NCI-H2227 (cell line): ENCODE data around the gene AUTS2.

ENCODE experiments used
- DNase-seq: peaks from one replicate; lab custom pipeline; 2025; ENCODE audit not compliant: unreplicated experiment; lab: John Stamatoyannopoulos, UW

AUTS2 gene

DNA sequence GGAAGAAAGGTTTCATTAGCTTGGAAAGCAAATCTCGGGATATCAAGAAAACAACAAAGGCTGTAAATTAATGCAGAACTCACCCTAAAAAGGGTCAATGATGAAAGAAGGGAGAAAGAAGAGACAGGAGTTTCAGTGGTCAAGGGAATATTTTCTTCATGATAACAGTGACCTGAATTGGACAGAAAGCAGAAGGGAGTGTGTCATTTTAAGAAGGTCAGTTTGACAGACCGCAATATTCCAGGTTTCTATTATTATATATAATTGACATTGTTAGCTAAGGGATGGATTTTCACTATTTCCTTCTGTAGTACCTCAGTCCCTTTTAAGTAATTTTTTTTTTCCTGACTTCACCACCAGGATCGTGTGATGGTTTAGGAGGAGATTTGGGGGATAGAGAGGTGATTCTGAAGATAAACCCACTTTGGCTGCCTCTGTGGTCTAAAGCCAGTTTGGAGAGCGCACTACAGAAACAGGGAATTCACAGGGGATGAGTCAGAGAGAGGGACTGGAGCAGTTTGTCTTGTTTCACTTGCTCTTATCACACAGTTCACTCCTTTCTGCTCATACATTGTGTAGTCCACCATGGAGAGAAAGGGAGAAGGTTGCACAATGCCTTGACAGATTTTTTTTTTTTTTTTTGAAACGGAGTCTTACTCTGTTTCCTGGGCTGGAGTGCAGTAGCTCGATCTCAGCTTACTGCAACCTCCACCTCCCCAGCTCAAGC, 417.9 kb downstream of the AUTS2 start:
- DNase-seq: no peak

DNA sequence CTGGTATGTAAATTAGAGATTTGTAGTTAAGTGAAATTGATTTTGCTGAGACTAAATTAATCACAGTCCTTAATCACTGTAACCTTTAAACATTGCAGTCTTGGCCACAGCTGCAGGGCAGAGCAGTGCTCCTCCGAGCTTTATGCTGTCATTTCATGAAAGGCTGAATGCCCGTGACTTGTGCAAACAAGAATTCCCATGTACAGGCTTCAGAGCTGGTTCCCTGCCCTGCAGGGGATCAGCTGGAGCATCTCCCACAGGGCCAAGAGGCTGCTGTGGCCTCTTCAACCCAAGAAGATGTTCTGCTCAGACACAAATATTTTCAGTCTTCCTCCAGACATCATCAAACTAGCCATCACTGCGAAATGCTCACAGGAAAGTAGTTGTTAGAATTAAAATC, 419.1 kb downstream of the AUTS2 start:
- no peak for DNase-seq

DNA sequence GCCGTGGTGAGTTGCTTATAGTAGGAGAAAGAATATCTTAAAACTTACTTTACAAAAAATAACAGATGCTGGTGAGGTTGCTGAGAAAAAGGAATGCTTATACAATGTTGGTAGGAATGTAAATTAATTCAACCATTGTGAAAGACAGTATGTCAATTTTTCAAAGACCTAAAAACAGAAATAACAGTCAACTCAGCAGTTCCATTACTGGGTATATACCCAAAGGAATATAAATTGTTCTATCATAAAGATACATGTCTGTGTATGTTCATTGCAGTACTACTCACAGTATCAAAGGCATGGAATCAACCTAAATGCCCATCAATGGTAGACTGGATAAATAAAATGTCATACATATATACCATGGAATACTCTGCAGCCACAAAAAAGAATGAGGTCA, 420.4 kb downstream of the AUTS2 start:
- DNase-seq: no peak

DNA sequence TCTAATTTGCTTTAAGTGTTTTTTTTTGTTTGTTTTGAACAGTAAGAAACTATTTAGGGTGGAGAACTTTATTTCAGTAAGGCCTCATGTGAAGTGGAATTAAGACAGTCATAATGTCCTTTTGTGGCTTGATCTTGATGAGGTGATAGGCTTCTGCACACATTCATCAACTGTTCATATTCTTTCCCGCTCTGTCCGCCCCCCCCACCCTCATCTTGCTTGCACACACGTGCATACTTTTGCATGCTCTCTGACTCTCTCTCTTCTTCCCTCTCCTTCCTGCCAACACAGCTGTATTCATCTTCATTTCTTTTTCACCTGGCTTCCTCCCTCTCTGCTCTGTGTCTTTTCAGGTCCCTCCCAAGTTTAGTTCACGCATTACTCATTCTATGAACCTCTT, 429.6 kb downstream of the AUTS2 start:
- DNase-seq: no peak

DNA sequence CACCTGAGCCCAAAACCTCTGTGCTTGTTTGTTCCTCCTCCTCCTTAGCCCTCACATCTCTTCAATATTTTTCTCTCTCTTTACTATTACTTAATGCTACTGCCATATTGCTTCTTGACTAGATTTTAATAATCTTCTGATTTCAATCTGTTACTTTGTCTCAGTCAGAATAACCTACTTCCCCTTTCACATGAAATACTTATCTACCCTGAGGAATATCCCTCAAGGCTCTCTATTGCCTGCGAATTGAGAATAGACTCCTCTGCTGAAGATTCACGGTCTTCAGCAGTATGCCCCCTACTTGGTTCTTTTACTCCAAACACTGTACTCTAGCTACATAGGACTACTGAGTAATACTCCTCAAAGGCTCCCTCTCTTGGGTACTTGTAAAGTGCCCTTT, 430.3 kb downstream of the AUTS2 start:
- DNase-seq: no peak

DNA sequence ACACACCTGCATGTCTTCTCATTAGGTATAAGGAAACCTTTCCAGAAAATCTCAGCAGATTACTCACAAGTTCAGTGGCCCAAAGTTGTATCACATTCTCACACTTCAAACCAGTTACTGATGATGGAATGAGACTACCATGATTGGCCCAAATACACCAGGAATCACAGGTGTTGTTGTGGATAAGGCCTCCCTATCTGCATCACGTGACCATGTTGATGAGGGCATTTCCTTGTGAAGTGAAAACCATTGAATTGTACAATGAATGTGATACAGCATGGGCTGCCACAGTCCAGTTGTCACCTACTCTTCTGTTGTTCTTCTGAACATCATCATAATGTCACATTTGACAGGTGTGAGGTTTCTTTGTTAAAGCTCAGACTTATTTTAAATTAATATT, 431.7 kb downstream of the AUTS2 start:
- DNase-seq: no peak

DNA sequence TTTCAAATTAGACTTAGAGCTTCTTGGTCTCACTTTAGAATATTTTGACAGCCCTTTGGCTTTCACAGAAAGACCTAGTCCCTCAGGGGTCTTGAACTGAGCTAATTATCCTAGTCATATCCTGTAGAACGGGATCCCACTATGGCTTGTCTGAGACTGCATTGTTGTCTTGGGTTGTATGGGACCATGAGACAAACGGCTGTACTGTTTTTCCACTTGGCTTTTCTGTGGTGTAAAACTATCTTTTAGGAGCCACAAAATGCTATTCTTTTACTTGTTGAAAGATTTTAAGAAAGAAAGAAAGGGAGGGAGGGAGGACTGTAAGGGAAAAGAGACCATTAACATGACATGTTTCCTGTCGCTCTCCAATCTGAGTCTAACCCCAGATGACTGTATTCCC, 432.5 kb downstream of the AUTS2 start:
- no peak for DNase-seq

DNA sequence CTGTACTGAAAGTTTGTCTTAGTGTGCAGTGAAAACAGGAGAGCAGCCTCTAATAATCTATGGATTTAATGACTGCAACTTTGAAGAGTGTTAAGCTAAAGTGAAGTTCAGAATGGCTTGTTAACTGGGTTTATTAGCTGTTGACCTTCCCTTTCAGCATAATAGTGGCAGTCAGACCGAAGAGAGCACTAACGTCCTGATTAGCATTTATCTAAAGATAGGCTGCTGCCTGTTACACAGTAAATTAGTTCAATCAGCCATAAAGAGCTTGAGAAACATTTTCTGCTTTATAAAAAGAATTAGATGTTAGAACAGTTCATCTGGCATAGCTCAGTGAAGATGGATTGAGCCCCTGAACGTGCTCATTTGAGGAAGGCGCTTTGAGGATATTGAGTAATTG, 433.0 kb downstream of the AUTS2 start:
- DNase-seq: peak; percentile 18

DNA sequence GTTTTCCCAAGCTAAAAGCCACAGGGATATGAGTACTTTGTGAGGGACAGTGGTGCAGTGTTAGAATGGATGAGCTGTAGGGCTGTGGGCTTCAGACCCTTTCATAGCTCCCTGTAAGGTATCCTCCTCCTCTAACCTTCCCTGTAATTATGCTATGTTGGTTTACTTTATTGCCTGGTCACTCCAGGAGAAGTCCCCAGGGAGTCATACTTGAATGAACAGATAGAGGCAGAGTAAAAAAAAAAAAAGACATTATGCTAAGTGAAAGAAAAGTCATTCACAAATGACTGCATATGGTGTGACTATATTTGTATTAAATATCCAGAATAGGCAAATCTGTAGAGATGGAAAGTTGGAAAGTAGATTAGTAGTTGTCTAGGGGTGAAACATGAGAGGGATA, 434.4 kb downstream of the AUTS2 start:
- peak; percentile 34 for DNase-seq

DNA sequence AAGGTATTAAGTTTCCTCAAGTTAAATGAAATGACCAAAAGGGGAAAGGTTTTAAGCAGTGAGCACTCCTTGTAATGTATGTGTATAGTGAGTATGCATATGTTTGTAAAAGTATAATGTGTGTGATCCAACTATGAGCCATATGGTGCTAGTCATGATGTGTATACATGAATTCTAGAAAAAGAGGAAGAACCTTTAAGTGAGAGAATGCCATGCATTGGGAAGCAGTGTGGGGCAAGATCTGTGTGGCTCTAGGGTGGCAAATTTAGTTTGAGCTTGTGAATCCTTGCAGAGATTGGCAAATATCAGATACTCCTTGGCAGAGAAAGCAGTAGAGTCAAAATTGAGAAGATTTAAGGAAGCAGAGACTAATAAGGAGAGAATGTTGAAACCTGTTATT, 435.0 kb downstream of the AUTS2 start:
- DNase-seq: no peak

DNA sequence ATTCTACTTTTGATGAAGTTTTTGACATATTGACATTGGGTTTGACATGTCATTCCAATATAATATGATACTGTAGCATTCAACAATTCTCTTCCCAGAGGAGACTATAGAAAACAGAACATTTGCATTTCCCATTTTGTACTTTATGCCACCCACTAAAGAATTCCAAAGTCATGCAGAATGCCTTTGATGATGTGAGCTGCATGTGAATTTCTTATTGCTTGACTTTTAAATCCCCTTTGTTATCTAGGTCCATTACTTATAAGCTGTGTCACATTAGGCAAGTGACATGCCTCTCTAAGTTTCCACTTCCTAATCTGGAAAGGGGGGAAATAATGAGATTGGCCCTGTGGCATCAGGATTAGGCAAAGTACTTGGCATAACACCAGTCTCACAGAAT, 436.7 kb downstream of the AUTS2 start:
- no peak for DNase-seq

DNA sequence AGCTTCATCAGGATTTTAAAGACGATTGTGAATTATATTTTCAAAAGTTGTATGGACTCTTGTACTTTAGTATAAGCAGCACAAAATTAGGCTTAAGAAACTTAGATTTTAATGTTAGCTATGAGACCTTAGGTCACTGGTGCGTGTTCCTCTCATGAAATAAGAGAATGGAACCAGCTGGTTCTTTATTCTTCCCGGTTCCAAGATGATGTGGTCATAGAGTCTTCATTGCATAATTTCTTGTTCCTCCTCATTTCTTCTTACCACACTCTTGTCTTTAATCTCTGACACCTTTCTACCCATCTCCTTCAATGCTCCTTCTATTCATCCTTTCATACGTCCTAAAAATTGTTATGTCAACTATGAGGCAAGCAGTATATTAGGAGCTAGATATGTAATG, 437.2 kb downstream of the AUTS2 start:
- DNase-seq: no peak

DNA sequence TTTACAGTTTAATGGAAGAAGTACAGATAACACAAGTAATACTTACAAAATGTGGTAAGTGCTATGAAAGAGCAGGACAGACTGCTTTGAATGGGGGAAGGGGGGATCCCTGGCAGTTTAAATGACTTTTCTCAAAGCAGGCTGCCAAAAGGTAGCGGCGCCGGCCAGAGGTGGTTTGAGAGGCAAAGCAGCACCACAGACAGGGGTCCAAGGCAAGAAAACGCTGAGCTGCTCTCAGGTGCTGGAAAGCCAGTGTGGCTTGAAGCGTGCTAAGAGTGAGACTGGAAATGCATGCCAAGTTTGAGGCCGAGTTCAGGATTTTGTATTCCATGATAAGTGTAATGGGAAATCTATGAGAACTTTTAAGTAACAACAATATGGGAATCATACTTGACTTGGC, 437.7 kb downstream of the AUTS2 start:
- no peak for DNase-seq

DNA sequence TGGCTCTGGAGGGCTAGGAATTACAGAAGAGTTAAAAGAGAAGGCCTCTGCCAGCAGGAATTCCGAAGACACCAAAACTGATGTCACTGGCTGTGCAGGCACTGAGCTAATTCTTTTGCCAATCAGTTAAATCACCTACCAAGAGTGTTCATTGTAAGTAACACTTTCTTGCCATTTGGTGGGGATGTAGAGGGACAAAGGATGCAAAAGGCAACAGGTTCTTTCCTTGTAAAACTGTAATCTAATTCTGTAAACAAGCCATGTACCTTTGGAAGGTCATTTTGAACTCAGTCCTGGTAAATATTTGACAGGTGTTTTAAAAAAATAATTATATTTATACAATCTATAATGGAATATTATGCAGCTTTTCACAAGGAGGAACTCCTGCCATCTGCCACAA, 438.4 kb downstream of the AUTS2 start:
- no peak for DNase-seq

DNA sequence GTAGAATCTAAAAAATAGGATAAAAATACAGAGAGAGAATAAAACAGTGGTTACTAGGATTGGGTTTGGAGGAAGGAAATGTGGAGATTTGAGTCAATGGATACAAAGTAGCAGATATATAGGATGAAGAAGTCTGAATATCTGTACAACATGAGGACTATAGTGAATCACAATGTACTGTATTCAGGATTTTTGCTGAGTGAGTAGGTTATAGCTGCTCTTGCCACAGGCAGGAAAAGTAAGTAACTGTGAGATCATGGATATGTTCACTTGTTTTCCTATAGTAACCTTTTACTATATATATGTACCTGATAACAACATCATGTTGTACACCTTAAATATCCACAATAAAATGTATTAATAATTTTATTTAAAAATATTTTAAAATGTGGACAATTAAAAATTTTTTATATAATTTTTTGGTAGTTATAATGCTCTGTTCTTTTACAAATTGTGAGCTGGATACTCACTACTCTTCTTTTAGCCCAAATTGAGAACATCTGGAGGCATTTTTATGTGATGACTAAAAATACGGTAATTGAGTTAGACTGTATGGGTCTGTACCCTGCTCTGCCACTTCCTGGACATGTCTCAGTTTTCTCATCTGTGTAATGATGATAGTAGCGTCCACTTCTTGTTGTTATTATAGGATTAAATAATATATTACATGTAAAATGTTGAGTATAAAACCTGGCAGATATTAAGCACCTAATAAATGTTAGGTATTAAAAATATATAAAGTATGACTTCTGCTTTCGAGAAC, 439.1 kb downstream of the AUTS2 start:
- DNase-seq: no peak

DNA sequence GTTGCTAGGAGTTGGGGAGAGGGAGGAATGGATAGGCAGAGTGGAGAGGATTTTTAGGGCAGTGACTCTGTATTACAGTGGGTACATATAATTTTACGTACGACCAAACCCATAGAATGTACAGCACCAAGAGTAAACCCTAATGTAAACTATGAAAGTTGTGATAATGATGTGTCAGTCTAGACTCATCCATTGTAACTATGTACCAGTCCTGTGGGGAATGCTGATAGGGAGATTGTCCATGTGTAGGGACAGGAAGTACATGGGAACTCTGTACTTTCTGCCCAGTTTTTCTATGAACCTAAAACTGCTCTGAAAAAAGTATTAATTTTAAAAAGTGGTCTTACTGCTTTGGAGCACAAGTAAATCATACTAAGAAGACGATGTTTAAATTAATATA, 441.8 kb downstream of the AUTS2 start:
- DNase-seq: no peak

DNA sequence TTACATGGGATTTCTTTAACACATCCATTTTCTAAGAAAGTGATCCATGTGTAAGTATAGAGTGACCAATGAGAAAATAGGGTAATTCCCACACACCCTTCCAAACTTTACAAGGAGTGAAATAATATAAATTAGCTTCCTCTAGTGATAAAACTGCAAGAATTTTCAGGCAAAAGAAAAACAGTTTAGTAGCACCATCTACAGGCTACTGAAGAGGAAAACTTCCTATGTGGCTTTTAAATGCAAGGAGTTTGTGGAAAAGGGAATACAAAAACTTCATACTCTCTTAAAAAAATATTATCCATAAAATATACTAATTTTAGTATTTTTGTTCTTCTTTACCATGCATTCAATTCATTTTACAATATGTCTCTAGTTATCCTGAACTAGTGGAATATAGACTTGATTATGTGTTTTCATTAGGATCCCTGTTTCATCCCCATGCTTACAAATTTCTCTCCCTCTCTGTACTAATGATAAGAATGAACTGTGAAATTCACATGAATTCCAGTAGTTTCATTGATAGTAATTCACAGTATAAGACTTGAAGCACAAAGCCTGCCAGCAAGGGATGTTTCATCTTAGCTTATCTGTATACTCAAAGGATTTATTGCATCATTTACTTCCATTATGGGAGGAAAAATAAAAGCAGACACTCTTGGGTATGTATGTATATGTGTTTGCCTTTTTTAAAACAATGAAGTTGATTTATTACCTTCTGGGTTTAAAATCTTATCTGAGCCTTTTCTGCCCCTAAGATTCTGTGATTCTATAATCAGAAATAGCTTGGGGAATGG, 442.9 kb downstream of the AUTS2 start:
- DNase-seq: peak; percentile 27

DNA sequence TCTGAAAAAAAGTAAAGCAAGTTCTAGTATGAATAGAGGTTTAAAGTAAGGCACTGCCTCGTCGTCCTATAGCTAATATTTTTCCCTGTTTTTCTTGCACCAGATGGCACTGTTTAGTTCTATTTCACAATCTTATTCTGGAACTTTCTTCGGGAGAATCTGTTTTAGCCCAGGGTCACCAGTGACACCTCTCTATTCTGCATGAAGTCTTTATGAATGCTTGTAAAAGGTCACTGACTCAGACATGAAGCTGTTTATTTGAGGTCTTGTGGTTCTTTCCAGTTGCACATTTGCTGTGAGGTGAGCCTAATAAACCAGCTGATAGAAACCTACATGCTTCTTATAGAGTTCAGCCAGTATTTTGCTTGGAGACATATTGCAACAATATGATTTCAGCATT, 444.3 kb downstream of the AUTS2 start:
- DNase-seq: peak; percentile 16

DNA sequence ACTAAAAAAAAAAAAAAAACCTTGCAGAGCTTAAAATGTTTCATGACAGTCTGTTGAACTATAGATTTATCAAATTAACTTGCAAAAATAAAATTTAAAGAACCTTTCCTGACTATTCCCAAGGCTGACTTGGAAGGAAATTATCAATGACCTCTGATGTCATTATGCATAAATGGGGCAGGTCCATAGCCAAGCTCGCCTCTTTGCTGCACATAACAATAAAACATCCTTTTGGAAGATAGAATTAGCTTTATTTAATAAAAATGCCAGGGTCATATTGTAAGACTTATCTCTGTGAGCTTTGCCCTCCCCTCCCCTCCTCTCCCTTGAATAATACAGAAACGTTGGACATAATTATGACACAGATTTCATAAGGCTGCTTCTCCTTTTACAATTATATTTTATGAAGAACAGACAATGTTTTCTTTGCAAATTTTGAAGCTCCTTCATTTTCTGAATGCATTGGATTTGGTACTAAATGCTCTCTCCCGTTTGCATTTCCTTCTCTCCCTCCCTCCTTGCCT, 444.8 kb downstream of the AUTS2 start:
- no peak for DNase-seq

DNA sequence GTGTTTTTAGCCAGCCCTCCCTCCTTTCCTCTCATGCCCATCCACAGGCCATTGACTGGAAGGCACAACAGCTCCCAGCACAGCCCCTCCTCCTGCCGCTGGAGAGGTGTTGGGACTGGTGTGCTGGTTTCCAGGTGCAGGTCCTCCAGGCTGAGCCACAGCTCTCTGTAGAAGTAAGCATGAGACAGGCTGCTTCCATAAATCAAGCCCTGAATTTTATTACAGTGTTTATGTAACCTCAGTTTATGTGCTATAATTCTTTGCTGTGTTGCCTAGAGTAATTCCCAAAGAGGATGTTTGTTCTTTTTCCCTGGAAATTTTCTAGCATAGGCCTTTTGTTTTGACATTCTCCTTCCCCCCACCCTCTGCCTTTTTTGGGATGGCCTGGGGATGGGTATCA, 445.8 kb downstream of the AUTS2 start:
- DNase-seq: peak; percentile 37

DNA sequence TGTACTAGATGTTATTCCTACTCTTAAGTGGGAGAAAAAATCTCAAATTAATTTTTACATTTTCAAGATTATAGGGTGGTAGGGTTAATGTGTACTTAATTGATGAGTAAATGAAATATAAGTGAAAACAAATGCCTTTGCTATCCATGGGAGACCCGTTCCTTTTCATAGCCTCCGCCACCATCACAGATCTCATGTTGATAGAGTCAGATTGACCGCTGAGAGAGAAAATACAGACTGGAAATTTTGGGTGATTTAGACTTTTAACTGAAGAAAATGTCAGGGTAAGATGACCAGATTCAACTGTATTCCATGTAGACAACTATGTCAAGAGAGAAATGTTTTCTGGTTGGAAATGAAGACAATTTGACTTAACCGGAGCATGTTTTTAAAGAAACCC, 446.2 kb downstream of the AUTS2 start:
- no peak for DNase-seq

DNA sequence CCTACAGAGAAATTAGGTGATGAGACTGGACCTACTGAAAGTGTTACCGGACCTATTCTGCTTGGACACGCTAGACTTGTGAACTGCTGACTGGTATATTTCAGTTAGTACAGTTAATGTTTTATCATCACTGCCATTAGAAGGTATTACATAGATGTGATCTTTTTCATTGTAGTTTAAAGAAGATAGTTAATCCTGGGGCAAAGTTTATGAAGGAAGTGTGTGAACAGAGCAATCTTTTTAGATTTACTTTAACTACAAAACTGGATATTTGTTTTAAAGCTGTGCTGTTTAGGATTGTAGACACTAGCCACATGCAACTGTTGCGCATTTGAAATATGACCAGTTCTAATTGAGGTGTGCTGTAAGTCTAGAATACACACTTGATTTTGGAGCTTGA, 446.7 kb downstream of the AUTS2 start:
- no peak for DNase-seq
